GM12873 (cell line): ENCODE data around the gene RBKS.

Experiments used
- CTCF ChIP-seq: IDR thresholded peaks from 2 replicates; pipeline ENCODE4 v1.5.1; 2012; ENCODE audit warnings: low read depth, mild to moderate bottlenecking, moderate library complexity, low read length, control low read depth; ENCODE audit not compliant: insufficient read depth; ENCODE audit errors: missing control alignments

The RBKS gene

GRCh38 chr2:27903649-27904404 lies 13.6 kb upstream of the RBKS start:
- no peak for TF ChIP-seq CTCF

DNA sequence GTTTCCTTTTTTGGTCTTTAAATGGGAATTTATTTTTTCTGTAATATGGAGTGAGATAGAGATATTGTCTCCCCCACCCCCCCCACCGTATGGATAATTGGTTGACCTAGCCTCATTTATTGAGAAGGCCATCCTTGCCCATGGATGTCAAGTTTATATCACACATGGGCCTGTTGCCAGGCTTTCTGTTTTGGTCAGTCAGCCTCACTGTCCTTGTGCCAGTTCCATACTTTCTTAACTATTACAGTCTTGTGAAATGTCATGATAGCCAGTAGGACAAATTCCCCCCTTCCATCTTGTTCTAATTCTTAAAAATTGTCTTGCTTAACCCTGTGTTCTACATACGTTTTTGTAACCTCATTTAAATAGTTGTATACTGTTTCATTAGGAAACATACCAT lies 12.8 kb upstream of the RBKS start:
- no peak for TF ChIP-seq CTCF

DNA sequence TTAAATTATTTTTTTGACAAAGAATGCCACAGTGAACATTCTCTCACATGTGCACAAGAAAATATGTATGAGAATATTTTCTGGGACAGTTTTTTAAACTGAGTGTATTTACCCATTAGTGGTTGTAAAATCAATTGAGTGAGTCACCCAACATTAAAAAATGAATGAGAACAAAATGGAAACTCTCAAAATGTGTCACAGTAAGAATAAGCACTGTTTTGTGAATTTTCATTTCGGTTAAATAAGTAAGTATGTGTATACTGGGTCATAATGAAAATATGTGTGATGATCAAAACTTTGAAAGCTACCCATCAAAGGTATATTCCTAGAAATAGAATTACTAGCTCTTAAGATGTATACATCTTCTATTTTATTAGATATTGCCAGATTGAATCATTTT lies 11.9 kb upstream of the RBKS start:
- TF ChIP-seq CTCF = no peak

DNA sequence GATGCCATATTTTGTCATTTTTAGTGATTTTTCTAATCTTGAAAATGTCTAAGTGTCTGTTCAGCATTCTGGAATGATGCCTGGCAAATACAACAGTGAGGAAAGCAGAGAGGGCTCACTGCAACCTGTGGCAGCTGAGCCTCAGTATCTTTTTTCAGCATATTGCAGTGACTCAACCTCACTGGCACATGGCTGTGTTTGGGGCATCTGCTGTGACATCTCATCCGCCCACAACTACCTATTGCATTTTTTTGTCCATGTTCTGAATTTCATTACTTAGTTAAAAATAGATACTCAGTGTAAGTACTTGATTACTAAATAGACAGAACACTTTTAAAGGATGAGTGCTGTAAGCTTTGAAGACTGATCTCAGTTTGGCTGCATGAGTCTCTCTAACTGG lies 11.0 kb upstream of the RBKS start:
- TF ChIP-seq CTCF = no peak

- TF ChIP-seq CTCF = no peak
Measured at GRCh38 chr2:27897717-27898116, 7.5 kb upstream of the RBKS start.

DNA sequence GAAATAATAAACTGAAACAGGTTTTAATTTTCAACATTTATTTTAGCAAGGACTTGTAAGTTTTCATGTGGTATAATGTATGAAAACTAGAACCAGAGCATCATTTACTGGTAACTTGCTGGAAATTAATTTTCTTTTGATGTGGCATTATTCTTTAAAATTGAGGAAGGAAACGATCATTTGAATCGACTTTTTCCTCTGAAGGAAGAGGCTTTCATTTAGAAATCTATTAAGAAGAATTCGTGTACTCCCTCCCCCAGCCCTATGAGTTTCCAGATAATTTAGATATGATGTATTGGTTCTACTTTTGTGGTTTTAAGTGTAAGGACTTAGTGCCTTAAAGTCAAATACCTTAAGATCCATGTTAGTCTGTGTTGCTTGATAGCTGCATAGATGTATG lies 2.8 kb upstream of the RBKS start:
- no peak for TF ChIP-seq CTCF

- no peak for TF ChIP-seq CTCF
Measured at GRCh38 chr2:27891673-27892105, 1.5 kb upstream of the RBKS start.
